H9 (cell line): ENCODE data around the gene PCDHGA11. TPM values are rescaled to one million over a fixed set of nuclear protein-coding genes. Genes with fewer than 3 reads are reported as not detected.

Experiments used
- DNase-seq: peaks from one replicate; pipeline ENCODE4 v3.0.0-alpha.2; 2017
- H2AFZ ChIP-seq: one replicate; pipeline ENCODE4 v1.6.1; 2013; ENCODE audit warnings: mild to moderate bottlenecking, low read length, control low read depth, moderate library complexity
- H2AK5ac ChIP-seq: 2 replicates; pipeline ENCODE4 v1.6.1; 2013; ENCODE audit warnings: low read length, control low read depth, mixed read lengths; ENCODE audit not compliant: insufficient read length
- H2BK120ac ChIP-seq: one replicate; pipeline ENCODE4 v1.6.1; 2013; ENCODE audit warnings: low read depth, mild to moderate bottlenecking, low read length, control low read depth, inconsistent platforms; ENCODE audit not compliant: poor library complexity, severe bottlenecking
- H2BK12ac ChIP-seq: 2 replicates; pipeline ENCODE4 v1.6.1; 2013; ENCODE audit warnings: low read length, control low read depth, mixed read lengths, low read depth; ENCODE audit not compliant: insufficient read length
- H2BK15ac ChIP-seq: 2 replicates; pipeline ENCODE4 v1.6.1; 2013; ENCODE audit warnings: low read depth, low read length, control low read depth
- H2BK20ac ChIP-seq: one replicate; pipeline ENCODE4 v1.6.1; 2013; ENCODE audit warnings: low read depth, mild to moderate bottlenecking, low read length, control low read depth, inconsistent platforms; ENCODE audit not compliant: poor library complexity, severe bottlenecking
- H2BK5ac ChIP-seq: 2 replicates; pipeline ENCODE4 v1.6.1; 2013; ENCODE audit warnings: low read length, control low read depth, mixed read lengths; ENCODE audit not compliant: insufficient read length
- H3K14ac ChIP-seq: 2 replicates; pipeline ENCODE4 v1.6.1; 2013; ENCODE audit warnings: low read length, control low read depth; ENCODE audit not compliant: insufficient read depth
- H3K18ac ChIP-seq: 2 replicates; pipeline ENCODE4 v1.6.1; 2013; ENCODE audit warnings: low read depth, mild to moderate bottlenecking, mixed read lengths, low read length, control low read depth; ENCODE audit not compliant: insufficient read length
- H3K23ac ChIP-seq: 2 replicates; pipeline ENCODE4 v1.6.1; 2013; ENCODE audit warnings: low read length, control low read depth, mixed read lengths, low read depth; ENCODE audit not compliant: insufficient read length
- H3K23me2 ChIP-seq: 2 replicates; pipeline ENCODE4 v1.6.1; 2013; ENCODE audit warnings: low read depth, mild to moderate bottlenecking, mixed read lengths, low read length, control low read depth; ENCODE audit not compliant: insufficient read length, poor library complexity, severe bottlenecking
- H3K27ac ChIP-seq: 2 replicates; pipeline ENCODE4 v1.5.1; 2013; ENCODE audit warnings: low read length, control low read depth, mixed read lengths, low read depth; ENCODE audit not compliant: insufficient read length
- H3K27me3 ChIP-seq: 2 replicates; pipeline ENCODE4 v1.6.1; 2013; ENCODE audit warnings: low read length, control low read depth, inconsistent platforms; ENCODE audit not compliant: insufficient read depth
- H3K4ac ChIP-seq: 2 replicates; pipeline ENCODE4 v1.6.1; 2013; ENCODE audit warnings: low read depth, mild to moderate bottlenecking, control low read depth, inconsistent platforms, low read length, moderate library complexity
- H3K4me1 ChIP-seq: 2 replicates; pipeline ENCODE4 v1.6.1; 2013; ENCODE audit warnings: low read length, control low read depth, inconsistent platforms; ENCODE audit not compliant: insufficient read depth
- H3K4me2 ChIP-seq: 2 replicates; pipeline ENCODE4 v1.6.1; 2013; ENCODE audit warnings: low read length, control low read depth, mixed read lengths; ENCODE audit not compliant: insufficient read length, insufficient read depth
- H3K56ac ChIP-seq: 2 replicates; pipeline ENCODE4 v1.6.1; 2013; ENCODE audit warnings: low read depth, mild to moderate bottlenecking, mixed read lengths, low read length, control low read depth; ENCODE audit not compliant: insufficient read length
- H3K79me1 ChIP-seq: 2 replicates; pipeline ENCODE4 v1.6.1; 2013; ENCODE audit warnings: low read depth, mild to moderate bottlenecking, moderate library complexity, low read length, control low read depth, inconsistent platforms; ENCODE audit not compliant: insufficient read depth, poor library complexity, severe bottlenecking
- H3K79me2 ChIP-seq: 2 replicates; pipeline ENCODE4 v1.6.1; 2013; ENCODE audit warnings: low read length, control low read depth, inconsistent platforms; ENCODE audit not compliant: insufficient read depth
- H3K9ac ChIP-seq: 2 replicates; pipeline ENCODE4 v1.6.1; 2013; ENCODE audit warnings: low read length, control low read depth, mixed read lengths; ENCODE audit not compliant: insufficient read length; ENCODE audit errors: extremely low read depth
- H3K9me3 ChIP-seq: one replicate; pipeline ENCODE4 v1.6.1; 2013; ENCODE audit warnings: low read depth, low read length, inconsistent platforms; ENCODE audit not compliant: control insufficient read depth
- H3T11ph ChIP-seq: one replicate; pipeline ENCODE4 v1.6.1; 2013; ENCODE audit warnings: mild to moderate bottlenecking, low read length, control low read depth, inconsistent platforms
- H4K20me1 ChIP-seq: one replicate; pipeline ENCODE4 v1.6.1; 2013; ENCODE audit not compliant: control insufficient read depth, insufficient read length, insufficient read depth
- H4K5ac ChIP-seq: 2 replicates; pipeline ENCODE4 v1.6.1; 2013; ENCODE audit warnings: low read depth, mild to moderate bottlenecking, mixed read lengths, low read length, control low read depth; ENCODE audit not compliant: insufficient read length
- H4K8ac ChIP-seq: replicated peaks from 2 replicates; pipeline ENCODE4 v1.6.1; 2013; ENCODE audit warnings: low read length, control low read depth, mixed read lengths, low read depth; ENCODE audit not compliant: insufficient read length
- H4K91ac ChIP-seq: 2 replicates; pipeline ENCODE4 v1.6.1; 2013; ENCODE audit warnings: low read depth, mild to moderate bottlenecking, moderate library complexity, mixed read lengths, low read length, control low read depth; ENCODE audit not compliant: insufficient read length
- H3K27ac Mint-ChIP-seq, 3 experiments: 2 replicates in 2 of 3; 3 replicates in 1 of 3; pipeline ENCODE4 v1.8.0; 2020 to 2021; ENCODE audit warnings: mixed read lengths in 3 of 3, mild to moderate bottlenecking in 1 of 3, moderate library complexity in 1 of 3
- H3K27me3 Mint-ChIP-seq: 2 replicates; pipeline ENCODE4 v1.8.0; 2021; ENCODE audit warnings: low read depth, mild to moderate bottlenecking, moderate library complexity, mixed read lengths
- H3K36me3 Mint-ChIP-seq, 3 experiments: 2 replicates in 2 of 3; 3 replicates in 1 of 3; pipeline ENCODE4 v1.8.0; 2020 to 2021; ENCODE audit warnings: low read depth in 3 of 3, mixed read lengths in 3 of 3; ENCODE audit not compliant: insufficient read depth in 1 of 3
- H3K4me1 Mint-ChIP-seq, 2 experiments: 2 replicates each; pipeline ENCODE4 v1.8.0; 2020; ENCODE audit warnings: mixed read lengths in 2 of 2
- H3K4me3 Mint-ChIP-seq, 2 experiments: 2 replicates in 1 of 2; 3 replicates in 1 of 2; pipeline ENCODE4 v1.8.0; 2020 to 2021; ENCODE audit warnings: mild to moderate bottlenecking in 2 of 2, mixed read lengths in 2 of 2, moderate library complexity in 1 of 2
- H3K9me3 Mint-ChIP-seq, 2 experiments: 2 replicates in 1 of 2; 3 replicates in 1 of 2; pipeline ENCODE4 v1.8.0; 2020; ENCODE audit warnings: mild to moderate bottlenecking in 2 of 2, mixed read lengths in 2 of 2, moderate library complexity in 1 of 2
- WGBS: extraction: QIAGEN DNeasy Blood & Tissue Kit; methylation state at CpG from one replicate; pipeline ENCODE4 v1.1.7; 2013; ENCODE audit warnings: missing lambda C conversion rate, low lambda C conversion rate, mixed read lengths; ENCODE audit not compliant: insufficient read length; ENCODE audit errors: extremely low coverage; 5-methylcytosine and 5-hydroxymethylcytosine counted together
- total RNA-seq: library from RNA; stranded (reverse); gene quantifications from 2 replicates; pipeline ENCODE4 v1.2.1, GENCODE V29; 2021
- TF ChIP-seq, protein P1 (sequence below): fragments of 200-600 bp; sonication (generic); conservative IDR thresholded peaks from 3 replicates; pipeline ENCODE4 v1.8.0; 2021; ENCODE audit warnings: antibody characterized with exemption, mild to moderate bottlenecking

The PCDHGA11 gene
- total RNA-seq, 1 experiment from 2014 or later = 2.6 TPM

DNA sequence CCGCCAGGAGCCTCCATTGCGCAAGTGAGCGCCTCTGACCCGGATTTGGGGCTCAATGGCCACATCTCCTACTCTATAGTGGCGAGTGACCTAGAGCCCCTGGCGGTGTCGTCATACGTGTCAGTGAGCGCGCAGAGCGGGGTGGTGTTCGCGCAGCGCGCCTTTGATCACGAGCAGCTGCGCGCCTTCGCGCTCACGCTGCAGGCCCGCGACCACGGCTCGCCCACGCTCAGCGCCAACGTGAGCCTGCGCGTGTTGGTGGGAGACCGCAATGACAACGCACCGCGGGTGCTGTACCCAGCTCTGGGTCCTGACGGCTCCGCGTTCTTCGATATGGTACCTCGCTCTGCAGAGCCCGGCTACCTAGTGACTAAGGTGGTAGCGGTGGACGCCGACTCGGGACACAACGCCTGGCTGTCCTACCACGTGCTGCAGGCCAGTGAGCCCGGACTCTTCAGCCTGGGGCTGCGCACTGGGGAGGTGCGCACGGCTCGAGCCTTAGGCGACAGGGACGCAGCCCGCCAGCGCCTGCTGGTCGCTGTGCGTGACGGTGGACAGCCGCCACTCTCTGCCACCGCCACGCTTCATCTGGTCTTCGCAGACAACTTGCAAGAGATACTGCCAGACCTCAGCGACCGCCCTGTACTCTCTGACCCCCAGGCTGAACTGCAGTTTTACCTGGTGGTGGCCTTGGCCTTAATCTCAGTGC is 11.1 kb upstream of the PCDHGA11 start:
- DNase-seq = no peak
- no peaks in the 10 kb centered on the region for H3K79me1 ChIP-seq
- no CpG with 5 or more reads among the region's 64 CpGs for whole genome bisulfite sequencing
- H3K14ac ChIP-seq = no peak overlapping the region; the same call in 1 of the 2 replicates
- no peak overlapping the region for H3K56ac ChIP-seq
- TF ChIP-seq, protein P1, sequence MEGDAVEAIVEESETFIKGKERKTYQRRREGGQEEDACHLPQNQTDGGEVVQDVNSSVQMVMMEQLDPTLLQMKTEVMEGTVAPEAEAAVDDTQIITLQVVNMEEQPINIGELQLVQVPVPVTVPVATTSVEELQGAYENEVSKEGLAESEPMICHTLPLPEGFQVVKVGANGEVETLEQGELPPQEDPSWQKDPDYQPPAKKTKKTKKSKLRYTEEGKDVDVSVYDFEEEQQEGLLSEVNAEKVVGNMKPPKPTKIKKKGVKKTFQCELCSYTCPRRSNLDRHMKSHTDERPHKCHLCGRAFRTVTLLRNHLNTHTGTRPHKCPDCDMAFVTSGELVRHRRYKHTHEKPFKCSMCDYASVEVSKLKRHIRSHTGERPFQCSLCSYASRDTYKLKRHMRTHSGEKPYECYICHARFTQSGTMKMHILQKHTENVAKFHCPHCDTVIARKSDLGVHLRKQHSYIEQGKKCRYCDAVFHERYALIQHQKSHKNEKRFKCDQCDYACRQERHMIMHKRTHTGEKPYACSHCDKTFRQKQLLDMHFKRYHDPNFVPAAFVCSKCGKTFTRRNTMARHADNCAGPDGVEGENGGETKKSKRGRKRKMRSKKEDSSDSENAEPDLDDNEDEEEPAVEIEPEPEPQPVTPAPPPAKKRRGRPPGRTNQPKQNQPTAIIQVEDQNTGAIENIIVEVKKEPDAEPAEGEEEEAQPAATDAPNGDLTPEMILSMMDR = no peak
- peaks cover 19 to 35% (median 29%) of the 10 kb centered on the region in 3 experiments for H3K36me3 Mint-ChIP-seq
- no peak overlapping the region for H3K27ac ChIP-seq
- no peaks in the 10 kb centered on the region for H3K4me1 ChIP-seq
- H2BK5ac ChIP-seq = no peak overlapping the region
- H2AK5ac ChIP-seq = no peak overlapping the region
- H3K4me3 Mint-ChIP-seq = no peak overlapping the region
- peaks cover 25% of the 10 kb centered on the region for H3K27me3 Mint-ChIP-seq
- H2BK120ac ChIP-seq = no peak overlapping the region
- H3K9me3 Mint-ChIP-seq = peaks cover 28 to 36% of the 10 kb centered on the region in 2 experiments
- no peak overlapping the region for H4K5ac ChIP-seq
- H2BK12ac ChIP-seq = no peak overlapping the region
- H4K91ac ChIP-seq = no peak overlapping the region
- H4K8ac ChIP-seq = no peak overlapping the region
- H3K4me2 ChIP-seq = no peak overlapping the region
- H3K27me3 ChIP-seq = no peaks in the 10 kb centered on the region; the same call in 1 of the 2 replicates
- peaks cover 12 to 14% of the 10 kb centered on the region in 2 experiments for H3K4me1 Mint-ChIP-seq
- H3K23me2 ChIP-seq = peaks cover 5% of the 10 kb centered on the region
- H3K18ac ChIP-seq = no peak overlapping the region
- no peak overlapping the region for H3K23ac ChIP-seq
- no peak overlapping the region for H3K4ac ChIP-seq
- H3K27ac Mint-ChIP-seq = no peak overlapping the region
- no peak overlapping the region for H2AFZ ChIP-seq
- no peak overlapping the region for H2BK20ac ChIP-seq
- no peaks in the 10 kb centered on the region for H4K20me1 ChIP-seq
- no peak overlapping the region for H3K9ac ChIP-seq
- no peak overlapping the region for H2BK15ac ChIP-seq
- H3K9me3 ChIP-seq = no peaks in the 10 kb centered on the region
- no peaks in the 10 kb centered on the region for H3K79me2 ChIP-seq
- no peak overlapping the region for H3T11ph ChIP-seq
